ENCODE data around the gene TMEM165. TPM values are rescaled to one million over a fixed set of nuclear protein-coding genes. Genes with fewer than 3 reads are reported as not detected.

Gene TMEM165
- total RNA-seq, 1 donor from 2014 or later = 169 TPM

GRCh38 chr4:55407764-55408163 lies 12.0 kb downstream of the TMEM165 start:
- no peak for DNase-seq

DNA sequence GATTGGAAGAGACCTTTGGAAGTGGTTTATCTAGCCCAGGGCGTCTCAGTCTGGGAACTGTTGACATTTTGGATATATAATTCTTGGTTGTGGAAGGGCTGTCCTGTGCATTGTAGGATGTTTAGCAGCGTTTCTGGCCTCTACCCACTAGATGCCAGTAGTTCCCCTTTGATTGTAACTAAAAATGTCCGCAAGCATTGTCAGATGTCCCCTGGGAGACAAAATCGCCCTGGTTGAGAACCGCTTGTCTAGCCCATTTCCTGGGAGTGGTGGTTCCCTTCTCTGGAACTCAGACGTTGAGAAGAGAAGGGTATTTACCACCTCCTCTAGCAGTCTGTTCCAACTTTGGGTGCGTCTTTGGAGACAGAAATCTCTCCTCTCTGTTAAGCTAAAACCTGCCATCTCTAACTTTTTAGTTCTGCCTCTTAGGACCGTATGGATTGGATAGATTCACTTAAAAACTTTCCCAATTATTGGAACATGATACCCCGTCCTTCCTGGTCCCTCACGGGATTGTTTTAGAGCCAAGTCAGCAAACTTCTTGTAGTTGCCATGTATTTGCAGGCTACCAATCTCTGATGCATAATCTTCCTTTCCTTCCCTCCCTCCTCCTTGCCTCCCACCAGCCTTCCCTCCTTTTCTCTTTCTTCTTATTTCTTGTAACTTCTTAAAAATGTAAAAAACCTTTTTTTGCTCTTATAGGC lies 13.9 kb downstream of the TMEM165 start:
- peak; percentile 43 for DNase-seq

GRCh38 chr4:55410431-55410830 lies 14.7 kb downstream of the TMEM165 start:
- no peak for DNase-seq

- no peak for DNase-seq
Measured at GRCh38 chr4:55411621-55412020, 15.9 kb downstream of the TMEM165 start.

- no peak for DNase-seq
Measured at GRCh38 chr4:55416176-55416575, 20.4 kb downstream of the TMEM165 start.

- DNase-seq = no peak
Measured at GRCh38 chr4:55424791-55425190, 29.0 kb downstream of the TMEM165 start.

GRCh38 chr4:55431710-55432336 lies 36.1 kb downstream of the TMEM165 start:
- no peak for DNase-seq

GRCh38 chr4:55435141-55435841 lies 39.5 kb downstream of the TMEM165 start:
- DNase-seq = peak; percentile 60

GRCh38 chr4:55437356-55437796 lies 41.6 kb downstream of the TMEM165 start:
- peak; percentile 21 for DNase-seq

- no peak for DNase-seq
Measured at GRCh38 chr4:55437823-55438222, 42.1 kb downstream of the TMEM165 start.

- DNase-seq = no peak
Measured at GRCh38 chr4:55438314-55438713, 42.6 kb downstream of the TMEM165 start.

DNA sequence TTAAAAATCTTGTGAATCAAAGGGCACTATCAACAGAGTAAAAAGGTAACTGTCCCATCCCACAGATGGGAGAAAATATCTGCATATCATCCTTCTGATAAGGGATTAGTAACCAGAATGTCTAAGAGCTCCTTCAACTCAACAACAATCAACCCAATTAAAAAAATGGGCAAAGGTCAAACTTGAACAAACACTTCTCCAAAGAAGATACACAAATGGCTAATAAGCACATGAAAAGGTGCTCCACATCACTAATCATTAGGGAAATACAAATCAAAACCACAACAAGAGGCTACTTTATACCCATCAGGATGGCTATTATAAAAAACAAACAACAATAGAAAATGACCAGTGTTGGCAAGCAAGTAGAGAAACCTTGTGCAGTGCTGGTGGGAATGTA lies 43.3 kb downstream of the TMEM165 start:
- no peak for DNase-seq

- DNase-seq = no peak
Measured at GRCh38 chr4:55440786-55441185, 45.0 kb downstream of the TMEM165 start.

GRCh38 chr4:55442541-55442940 lies 46.8 kb downstream of the TMEM165 start:
- no peak for DNase-seq

DNA sequence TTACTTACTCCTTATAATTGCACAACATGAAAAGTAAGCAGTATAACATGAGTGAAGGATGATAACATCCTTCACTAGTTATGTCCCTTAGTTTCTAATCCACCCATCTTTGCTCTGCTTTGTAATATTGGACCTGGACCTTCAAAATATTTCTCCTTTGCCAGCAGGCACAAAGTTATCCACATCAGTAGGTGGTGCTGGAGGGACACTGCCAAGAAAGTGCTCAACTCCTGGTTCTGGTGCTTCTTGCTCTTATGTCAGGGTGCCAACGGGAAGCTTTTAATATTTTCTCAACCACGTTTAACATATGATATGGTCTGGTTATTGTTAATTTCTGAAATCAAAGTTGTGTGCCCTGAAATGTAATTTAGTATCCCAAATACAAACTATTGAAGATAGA lies 49.1 kb downstream of the TMEM165 start:
- peak; percentile 49 for DNase-seq

DNA sequence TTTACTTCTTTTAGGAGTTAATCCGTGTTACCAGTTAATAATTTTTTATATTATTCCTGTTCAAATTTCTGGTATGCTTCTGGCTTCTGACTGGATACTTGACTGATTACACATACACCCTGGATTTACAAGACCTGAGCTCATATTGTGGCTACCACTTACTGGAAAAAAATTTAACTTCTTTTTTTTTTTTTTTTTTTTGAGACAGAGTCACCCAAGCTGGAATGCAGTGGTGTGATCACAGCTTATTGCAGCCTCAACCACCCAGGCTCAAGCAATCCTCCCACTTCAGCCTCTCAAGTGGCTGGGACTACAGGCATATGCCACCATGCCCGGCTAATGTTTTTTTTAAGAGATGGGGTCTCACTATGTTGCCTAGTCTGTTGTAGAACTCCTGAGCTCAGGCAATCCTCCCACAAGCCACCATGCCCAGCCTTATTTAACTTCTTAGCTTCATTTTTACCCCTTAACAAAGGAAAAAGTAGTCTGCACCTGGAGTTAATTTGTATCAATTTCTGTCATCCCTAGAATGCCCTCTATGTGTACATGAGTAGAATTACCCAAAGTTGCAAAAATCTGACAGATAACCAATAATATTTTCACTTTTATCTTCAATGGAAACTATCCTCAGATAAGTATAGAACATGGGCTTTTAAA lies 50.3 kb downstream of the TMEM165 start:
- no peak for DNase-seq

DNA sequence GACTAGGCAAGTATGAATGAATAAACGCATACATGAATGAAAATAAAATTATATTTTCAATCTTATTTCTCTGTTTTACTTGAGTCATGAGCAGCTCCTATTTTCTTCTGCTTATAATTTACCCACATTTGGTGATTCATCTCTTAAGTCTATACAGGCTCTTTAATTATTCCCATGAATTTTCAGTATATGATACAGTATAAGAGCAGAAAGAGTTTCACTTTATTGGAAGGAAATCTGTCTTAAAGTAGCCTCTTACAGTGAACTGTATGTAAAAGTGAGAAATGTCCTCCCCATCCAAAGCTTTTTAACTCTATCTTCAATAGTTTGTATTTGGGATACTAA lies 50.8 kb downstream of the TMEM165 start:
- no peak for DNase-seq

DNA sequence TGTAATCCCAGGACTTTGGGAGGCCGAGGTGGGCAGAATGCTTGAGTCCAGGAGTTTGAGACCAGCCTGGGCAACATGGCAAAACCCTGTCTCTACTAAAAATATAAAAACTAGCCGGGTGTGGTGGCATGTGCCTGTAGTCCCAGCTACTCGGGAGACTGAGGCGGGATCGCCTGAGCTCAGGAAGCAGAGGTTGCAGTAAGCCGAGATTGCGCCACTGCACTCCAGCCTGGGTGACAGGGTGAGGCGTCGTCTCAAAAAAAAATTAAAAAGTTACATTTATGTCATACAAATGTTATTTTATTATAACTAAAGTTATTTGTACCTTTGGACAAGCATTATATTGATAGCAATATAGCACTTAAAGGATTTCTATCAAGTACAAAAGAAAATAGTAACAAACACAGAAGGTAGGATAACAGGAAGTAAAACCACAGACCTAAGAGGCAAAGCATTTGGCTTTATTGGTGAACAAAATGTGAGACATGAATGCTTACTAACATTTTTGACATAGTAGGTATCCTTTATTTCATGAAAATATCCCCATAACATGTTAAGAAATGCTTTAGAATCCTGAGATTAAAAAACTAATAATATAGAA lies 51.5 kb downstream of the TMEM165 start:
- DNase-seq = no peak

DNA sequence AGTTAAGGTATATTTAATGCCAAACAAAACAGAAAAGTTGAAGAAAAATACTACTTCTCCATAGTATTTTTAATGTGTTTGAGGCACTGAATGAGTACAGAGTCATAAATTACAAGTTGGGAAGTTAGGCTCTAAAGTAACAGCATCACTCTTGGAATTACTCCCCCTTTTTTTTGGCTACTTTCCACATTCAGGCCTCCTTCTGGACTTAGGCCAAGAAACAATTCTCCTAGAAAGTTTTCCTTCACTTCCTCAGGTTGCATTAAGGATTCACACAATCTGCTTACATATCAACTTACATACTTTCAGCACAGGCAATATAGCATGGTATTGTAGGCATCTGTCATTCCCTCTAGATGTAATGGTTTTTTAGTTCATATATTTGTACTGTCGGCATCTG lies 52.1 kb downstream of the TMEM165 start:
- DNase-seq = peak; percentile 51

DNA sequence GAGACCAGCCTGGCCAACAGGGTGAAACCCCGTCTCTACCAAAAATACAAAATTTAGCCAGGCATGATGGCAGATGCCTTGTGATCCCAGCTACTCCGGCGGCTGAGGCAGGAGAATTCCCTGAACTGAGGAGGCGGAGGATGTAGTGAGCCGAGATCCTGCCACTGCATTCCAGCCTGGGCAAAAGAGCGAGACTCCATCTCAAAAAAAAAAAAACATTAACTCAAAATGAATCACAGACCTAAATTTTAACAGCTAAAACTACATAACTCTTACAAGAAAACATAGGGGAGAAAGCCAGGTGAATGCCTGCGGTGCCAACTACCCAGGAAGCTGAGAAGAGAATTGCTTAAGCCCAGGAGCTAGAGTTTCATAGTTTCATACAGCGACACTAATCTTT lies 54.8 kb downstream of the TMEM165 start:
- DNase-seq = no peak

DNA sequence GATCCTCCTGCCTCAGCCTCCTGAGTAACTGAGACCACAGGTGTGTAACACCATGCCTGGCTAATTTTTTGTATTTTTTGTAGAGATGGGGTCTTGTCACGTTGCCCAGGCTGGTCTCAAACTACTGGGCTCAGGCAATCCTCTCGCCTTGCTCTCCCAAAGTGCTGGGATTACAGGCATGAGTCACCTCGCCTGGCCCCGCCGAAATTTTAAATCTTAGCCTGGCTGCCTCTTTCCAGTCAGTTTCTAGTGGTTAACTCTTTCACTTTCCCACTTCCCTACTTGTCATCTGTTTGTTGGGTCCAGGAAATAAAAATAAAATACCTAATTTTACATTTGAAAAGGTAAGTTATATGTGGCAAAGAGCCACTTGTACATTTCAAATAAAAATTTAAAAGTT lies 62.4 kb downstream of the TMEM165 start:
- no peak for DNase-seq

DNA sequence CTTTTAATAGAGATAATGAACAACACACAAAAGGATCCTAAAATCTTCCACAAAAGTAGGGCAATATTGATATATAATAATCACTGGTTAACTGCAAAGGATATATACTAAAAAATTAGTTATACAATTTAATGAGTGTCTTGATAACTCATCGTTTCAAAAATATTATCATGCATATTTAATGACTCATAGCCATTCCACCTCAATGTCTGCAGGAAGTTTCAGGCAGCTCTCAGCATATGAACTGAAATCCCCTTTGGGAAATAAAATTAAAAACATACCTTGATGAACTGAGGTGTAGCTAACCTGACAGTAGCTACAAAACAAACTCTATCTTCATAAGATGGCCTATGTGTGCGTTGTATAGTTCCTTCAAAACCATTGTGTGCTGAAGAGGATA lies 62.9 kb downstream of the TMEM165 start:
- peak; percentile 24 for DNase-seq

DNA sequence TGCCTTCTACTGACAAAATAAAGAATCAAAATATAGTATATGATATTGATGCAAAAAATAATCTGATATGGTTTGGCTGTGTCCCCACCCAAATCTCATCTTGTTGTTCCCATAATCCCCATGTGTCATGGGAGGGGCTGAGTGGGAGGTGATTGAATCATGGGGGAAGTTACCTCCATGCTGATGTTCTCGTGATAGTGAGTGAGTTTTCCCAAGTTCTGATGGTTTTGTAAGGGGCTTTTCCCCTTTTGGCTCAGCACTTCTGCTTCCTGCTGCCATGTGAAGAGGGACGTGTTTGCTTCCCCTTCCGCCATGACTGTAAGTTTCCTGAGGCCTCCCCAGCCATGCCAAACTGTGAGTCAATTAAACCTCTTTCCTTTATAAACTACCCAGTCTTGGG lies 70.2 kb downstream of the TMEM165 start:
- no peak for DNase-seq

All from dermis blood vessel endothelial cell (primary cell).